GM12891 (cell line): Measurements from ENCODE around the gene CTDNEP1.

ENCODE experiments used
- POLR2A ChIP-seq: IDR thresholded peaks from 2 replicates; pipeline ENCODE4 v1.6.1; 2011; ENCODE audit warnings: low read depth, low read length, control low read depth
- TAF1 ChIP-seq: IDR thresholded peaks from 2 replicates; pipeline ENCODE4 v1.6.1; 2011; ENCODE audit warnings: low read depth, low read length, control low read depth

GRCh38 chr17:7241090-7241733, 10.3 kb downstream of the CTDNEP1 start:
- TF ChIP-seq POLR2A (no peak), TAF1 (no peak)
